ENCODE data around the gene ANKDD1A. TPM values are rescaled to one million over a fixed set of nuclear protein-coding genes. Genes with fewer than 3 reads are reported as not detected.
A peak's percentile ranks its signal among the peaks of the same experiment; 100 is the strongest.

ANKDD1A gene
- total RNA-seq, 1 donor from 2014 or later, result 3.0 TPM

DNA sequence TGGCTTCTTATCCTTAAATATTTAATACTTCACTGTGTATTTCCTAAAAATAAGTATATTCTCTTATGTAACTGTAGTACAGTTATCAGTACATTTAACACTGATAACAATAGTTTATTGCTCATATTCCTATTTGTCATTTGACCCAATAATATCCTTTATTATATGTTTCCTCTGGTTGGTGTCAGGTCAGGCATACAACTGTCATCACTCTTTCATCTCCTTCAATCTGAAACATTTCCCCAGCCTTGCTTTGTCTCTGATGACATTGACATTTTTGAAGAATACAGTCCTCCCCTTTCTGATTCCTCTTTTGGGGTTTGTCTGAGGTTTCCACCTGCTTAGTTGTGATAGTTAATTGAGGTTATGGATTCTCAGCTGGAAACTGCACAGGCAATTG, 42.2 kb upstream of the ANKDD1A start:
- DNase-seq (ENCODE audit: low read depth), result no peak
- TF ChIP-seq, protein P1, sequence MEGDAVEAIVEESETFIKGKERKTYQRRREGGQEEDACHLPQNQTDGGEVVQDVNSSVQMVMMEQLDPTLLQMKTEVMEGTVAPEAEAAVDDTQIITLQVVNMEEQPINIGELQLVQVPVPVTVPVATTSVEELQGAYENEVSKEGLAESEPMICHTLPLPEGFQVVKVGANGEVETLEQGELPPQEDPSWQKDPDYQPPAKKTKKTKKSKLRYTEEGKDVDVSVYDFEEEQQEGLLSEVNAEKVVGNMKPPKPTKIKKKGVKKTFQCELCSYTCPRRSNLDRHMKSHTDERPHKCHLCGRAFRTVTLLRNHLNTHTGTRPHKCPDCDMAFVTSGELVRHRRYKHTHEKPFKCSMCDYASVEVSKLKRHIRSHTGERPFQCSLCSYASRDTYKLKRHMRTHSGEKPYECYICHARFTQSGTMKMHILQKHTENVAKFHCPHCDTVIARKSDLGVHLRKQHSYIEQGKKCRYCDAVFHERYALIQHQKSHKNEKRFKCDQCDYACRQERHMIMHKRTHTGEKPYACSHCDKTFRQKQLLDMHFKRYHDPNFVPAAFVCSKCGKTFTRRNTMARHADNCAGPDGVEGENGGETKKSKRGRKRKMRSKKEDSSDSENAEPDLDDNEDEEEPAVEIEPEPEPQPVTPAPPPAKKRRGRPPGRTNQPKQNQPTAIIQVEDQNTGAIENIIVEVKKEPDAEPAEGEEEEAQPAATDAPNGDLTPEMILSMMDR (conservative IDR thresholded peaks at IDR 0.05; ENCODE audit: low read depth, low read length), result no peak
- no peak overlapping the region for H3K4me3 ChIP-seq (ENCODE audit: low read depth, low read length)

DNA sequence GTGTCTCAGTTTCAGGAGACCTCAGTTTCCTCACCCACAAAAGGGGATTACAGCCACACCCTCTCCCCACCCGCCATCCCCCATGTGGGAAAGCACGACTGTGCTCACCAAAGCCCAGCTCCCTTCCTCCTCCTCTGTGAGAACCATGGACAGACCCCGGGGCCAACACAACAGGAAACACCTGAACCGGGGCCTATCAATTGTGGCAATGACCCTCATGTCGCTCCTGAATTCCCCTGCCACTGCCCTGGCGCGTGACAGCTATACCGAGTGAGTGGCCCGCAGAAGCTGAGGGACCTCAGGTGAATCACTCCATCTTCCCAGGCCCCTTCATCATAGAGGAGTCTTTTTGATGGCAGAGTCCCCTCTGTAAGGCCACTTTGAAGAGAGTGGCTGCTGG, 41.3 kb upstream of the ANKDD1A start:
- H3K4me3 ChIP-seq (ENCODE audit: low read depth, low read length), result no peak overlapping the region
- TF ChIP-seq, protein P1 (conservative IDR thresholded peaks at IDR 0.05; ENCODE audit: low read depth, low read length), result no peak
- no peak for DNase-seq (ENCODE audit: low read depth)

DNA sequence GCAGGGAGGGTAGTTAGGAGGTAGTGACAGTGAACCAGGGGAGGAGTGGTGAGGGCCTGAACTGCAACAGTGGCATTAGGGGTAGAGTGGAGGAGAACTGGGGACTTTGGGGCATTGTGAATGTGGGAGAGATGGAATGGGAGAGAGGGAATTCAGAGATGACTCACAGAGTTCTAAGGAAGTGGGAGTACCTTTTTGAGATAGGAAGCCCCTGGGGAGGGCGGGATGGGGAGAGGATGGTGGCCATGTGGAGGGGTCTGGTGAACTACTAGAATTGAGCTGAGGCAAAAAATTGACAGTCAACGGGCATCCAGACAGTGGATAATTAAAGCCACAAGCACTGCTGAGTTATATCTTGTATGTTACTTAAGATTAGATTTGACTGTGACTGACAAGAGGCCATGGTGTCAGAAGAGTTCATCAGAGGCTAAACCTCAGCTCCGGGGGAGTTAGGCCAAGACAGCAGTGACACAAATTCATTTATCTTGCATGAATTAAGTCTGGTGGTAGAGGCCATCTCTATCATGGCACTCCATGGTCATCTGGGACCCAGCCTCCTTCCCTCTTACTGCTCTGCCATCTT, 36.0 kb upstream of the ANKDD1A start:
- H3K4me3 ChIP-seq (ENCODE audit: low read depth, low read length), result no peak overlapping the region
- TF ChIP-seq, protein P1 (conservative IDR thresholded peaks at IDR 0.05; ENCODE audit: low read depth, low read length), result no peak
- no peak for DNase-seq (ENCODE audit: low read depth)

DNA sequence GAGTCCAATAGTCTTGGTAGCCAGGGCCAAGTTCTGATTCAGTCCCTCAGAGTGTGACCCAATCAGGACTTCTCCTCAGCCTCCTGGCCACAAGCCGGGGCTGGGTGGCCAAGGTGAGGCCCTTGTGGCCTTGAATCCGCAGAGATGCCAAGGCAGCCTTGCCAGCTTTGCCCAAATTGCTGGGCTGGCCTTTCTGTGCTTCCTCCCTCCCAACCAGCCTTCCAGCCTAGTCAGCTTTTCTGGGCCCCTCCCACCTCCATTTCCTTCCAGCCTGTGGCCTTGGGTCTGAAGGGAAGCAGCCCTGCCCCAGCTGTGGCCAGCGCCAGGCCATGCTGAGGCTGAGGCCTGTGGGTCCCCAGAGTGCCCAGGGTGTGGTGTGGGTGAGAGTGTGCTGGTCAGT, 34.3 kb upstream of the ANKDD1A start:
- no peak for DNase-seq (ENCODE audit: low read depth)
- no peak overlapping the region for H3K4me3 ChIP-seq (ENCODE audit: low read depth, low read length)
- TF ChIP-seq, protein P1 (conservative IDR thresholded peaks at IDR 0.05; ENCODE audit: low read depth, low read length), result no peak

DNA sequence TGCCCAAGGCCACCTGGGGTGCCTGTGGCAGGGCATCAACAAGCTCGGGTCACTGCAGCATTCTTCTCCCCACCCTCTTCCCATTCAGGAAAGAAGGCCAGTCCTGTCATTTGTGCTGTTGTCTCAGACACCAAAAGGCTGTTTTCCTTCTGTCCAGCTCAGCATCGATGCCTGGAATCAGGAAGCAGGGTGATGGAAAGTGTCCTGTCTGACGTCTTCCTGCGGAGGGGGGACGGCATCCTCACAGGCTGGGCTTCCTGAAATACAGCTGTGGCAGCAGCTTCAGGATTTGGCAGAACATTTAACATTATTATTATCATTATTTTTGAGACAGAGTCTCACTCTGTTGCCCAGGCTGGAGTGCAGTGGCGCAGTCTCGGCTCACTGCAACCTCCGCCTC, 33.0 kb upstream of the ANKDD1A start:
- DNase-seq (ENCODE audit: low read depth), result no peak
- no peak overlapping the region for H3K4me3 ChIP-seq (ENCODE audit: low read depth, low read length)
- TF ChIP-seq, protein P1 (conservative IDR thresholded peaks at IDR 0.05; ENCODE audit: low read depth, low read length), result no peak

DNA sequence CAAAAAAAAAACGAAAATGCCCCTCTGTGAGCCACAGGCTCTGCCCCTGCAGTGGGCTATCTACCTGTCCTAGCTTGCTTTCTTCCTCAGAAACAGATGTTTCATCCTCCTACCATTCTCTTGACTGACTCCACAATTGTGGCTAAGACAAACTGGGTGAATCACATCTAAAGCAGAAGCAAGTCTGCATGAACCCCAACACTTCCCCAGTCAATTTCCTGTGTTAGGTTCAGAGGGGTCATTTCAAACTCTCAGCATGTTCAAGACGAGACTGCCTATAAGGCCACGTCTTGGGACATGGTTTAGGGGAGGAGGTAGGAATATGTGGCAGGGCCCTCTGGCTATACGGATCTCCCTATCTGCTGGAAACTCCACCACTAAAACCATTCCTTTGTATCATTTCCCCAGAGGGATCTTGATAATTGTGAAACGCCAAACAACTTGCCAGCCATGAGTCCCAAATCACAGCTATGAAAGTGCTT, 28.6 kb upstream of the ANKDD1A start:
- no peak for DNase-seq (ENCODE audit: low read depth)
- no peak overlapping the region for H3K4me3 ChIP-seq (ENCODE audit: low read depth, low read length)
- TF ChIP-seq, protein P1 (conservative IDR thresholded peaks at IDR 0.05; ENCODE audit: low read depth, low read length), result no peak

DNA sequence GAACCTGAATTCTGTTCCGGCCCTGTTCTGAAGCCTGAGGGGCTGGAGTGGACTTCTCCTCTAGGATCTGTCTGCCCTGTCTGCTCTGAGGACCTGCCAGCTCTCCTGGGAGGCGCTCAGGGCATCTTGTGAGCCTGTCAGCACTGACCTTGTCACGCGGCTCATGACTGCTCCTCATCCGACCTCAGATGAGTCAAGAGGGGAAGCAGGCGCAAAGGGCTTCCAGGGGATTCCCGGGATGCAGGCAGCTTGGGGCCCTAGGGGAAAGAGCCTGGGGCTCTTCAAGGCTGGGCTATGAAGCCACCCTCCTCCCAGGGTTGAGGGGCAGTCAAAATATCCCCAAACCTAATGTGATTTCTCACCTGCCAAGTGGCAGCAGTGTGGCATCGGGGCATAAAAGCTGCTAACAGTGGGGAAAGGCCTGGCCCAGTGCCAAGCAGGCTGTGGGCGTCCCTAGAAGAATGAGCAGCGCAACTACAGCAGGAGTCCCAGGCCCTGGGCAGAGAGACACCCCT, 27.6 kb upstream of the ANKDD1A start:
- TF ChIP-seq, protein P1 (conservative IDR thresholded peaks at IDR 0.05; ENCODE audit: low read depth, low read length), result no peak
- DNase-seq (ENCODE audit: low read depth), result peak; percentile 73

More for the DNA sequence above, 27.6 kb upstream of the ANKDD1A start:
- H3K4me3 ChIP-seq (ENCODE audit: low read depth, low read length), result no peak overlapping the region

Data from epithelial cell of proximal tubule (primary cell).